SH-SY5Y (cell line): ENCODE measurements around the gene SLC38A8.

ENCODE experiments used
- GATA2 ChIP-seq: IDR thresholded peaks from 2 replicates; pipeline ENCODE4 v1.6.1; 2011; ENCODE audit warnings: mild to moderate bottlenecking, low read depth, low read length
- GATA3 ChIP-seq: IDR thresholded peaks from 2 replicates; pipeline ENCODE4 v1.6.1; 2011; ENCODE audit warnings: low read depth, mild to moderate bottlenecking, low read length, moderate library complexity

DNA sequence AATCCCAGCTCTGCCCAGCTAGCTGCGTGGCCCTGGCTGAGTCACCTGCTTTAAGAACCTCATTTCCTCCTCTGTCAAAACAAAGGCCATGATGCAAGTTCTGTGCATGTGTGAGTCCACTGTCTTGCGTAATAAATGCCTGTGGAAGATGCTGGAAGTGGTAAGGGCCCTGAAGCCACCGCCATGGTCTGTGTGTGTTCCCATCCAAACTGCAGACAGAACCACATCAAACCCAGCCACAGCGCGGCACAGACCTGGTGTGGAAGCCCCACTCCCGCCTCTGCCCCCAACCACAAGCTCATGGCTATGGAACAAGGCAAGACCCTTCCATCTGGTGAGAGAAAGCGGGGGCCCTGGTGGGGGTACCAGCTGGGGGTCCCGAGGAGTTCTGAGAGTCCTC, 48.5 kb downstream of the SLC38A8 start:
- TF ChIP-seq GATA3, result no peak
- TF ChIP-seq GATA2, result no peak
